Posterior cingulate gyrus (tissue), 11 donors: Measurements from ENCODE around the gene ATF6B.
"Not testable (repeated sequence)": the region's sequence is repeated elsewhere in the genome, so short reads cannot be mapped to it uniquely, and the experiment has no call there.

ENCODE experiments used
- DNase-seq, 10 donors: peaks; one replicate each; pipeline versions ENCODE4 v3.0.0 to v3.0.0-alpha.2; 2020 to 2021; ENCODE audit warnings: mixed read lengths in 3 of 10
- intact Hi-C: fragments of 100-400 bp; cut with DNase I; formaldehyde crosslinking; loops from one replicate; pipeline ENCODE4 v1.15.1; 2023

The ATF6B gene

GRCh38 chr6:32158052-32158451, 30.0 kb upstream of the ATF6B start:
- DNase-seq, result no peak
- intact Hi-C loops, result no loop called here

GRCh38 chr6:32156891-32157290, 28.8 kb upstream of the ATF6B start:
- no peak for DNase-seq
- intact Hi-C loops, result no loop called here

GRCh38 chr6:32154514-32155161, 26.6 kb upstream of the ATF6B start:
- intact Hi-C loops, result loop anchor here (1.0 to 5.0 kb wide), 2 partner anchors 24 to 37 kb away; partner anchors contain the start of gene FKBPL
- peak in 7 of 10 donors; percentile 40 to 93 (median 65) for DNase-seq

GRCh38 chr6:32153564-32154513, 25.8 kb upstream of the ATF6B start, which contains the start of gene PPT2:
Gene PPT2, plus strand, starts transcription at chr6:32154141. Its CDS starts 454 bp downstream, at chr6:32154595.
- DNase-seq, result peak; percentile 81 to 98 (median 90)
- intact Hi-C loops, result loop anchor here (1.0 to 5.0 kb wide), 3 partner anchors 24 to 41 kb away; partner anchors contain the start of gene FKBPL

- intact Hi-C loops, result loop anchor here (2.0 to 5.0 kb wide), 2 partner anchors 36 to 42 kb away; no protein-coding TSS in a partner anchor
- DNase-seq, result peak in 3 of 10 donors; percentile 32 to 86 (median 83)
Observed at GRCh38 chr6:32152769-32153563, 24.9 kb upstream of the ATF6B start.

- intact Hi-C loops, result loop anchor here (2.0 to 5.0 kb wide), 2 partner anchors 35 to 43 kb away; no protein-coding TSS in a partner anchor
- DNase-seq, result peak in 4 of 10 donors; percentile 29 to 86 (median 64)
Observed at GRCh38 chr6:32151863-32152768, 24.1 kb upstream of the ATF6B start, which contains the start of gene PRRT1. Gene PRRT1, minus strand, starts transcription at chr6:32151939. Its CDS starts 112 bp downstream, at chr6:32151827.

- intact Hi-C loops, result loop anchor here (5.0 kb wide), 1 partner anchor 34 kb away; no protein-coding TSS in a partner anchor
- DNase-seq, result peak in 1 of 10 donors; percentile 49
Observed at GRCh38 chr6:32151181-32151862, 23.3 kb upstream of the ATF6B start.

GRCh38 chr6:32149932-32150870, 22.2 kb upstream of the ATF6B start:
- intact Hi-C loops, result loop anchor here (5.0 kb wide), 1 partner anchor 33 kb away; no protein-coding TSS in a partner anchor
- DNase-seq, result peak in 2 of 10 donors; percentile 59 to 83

GRCh38 chr6:32149092-32149755, 21.2 kb upstream of the ATF6B start:
- DNase-seq, result peak in 1 of 10 donors; percentile 76
- intact Hi-C loops, result no loop called here

- intact Hi-C loops, result no loop called here
- peak in 4 of 10 donors; percentile 49 to 91 (median 83) for DNase-seq
Observed at GRCh38 chr6:32148289-32149091, 20.4 kb upstream of the ATF6B start.

- intact Hi-C loops, result no loop called here
- peak in 2 of 10 donors; percentile 31 to 55 for DNase-seq
Observed at GRCh38 chr6:32147401-32148132, 19.5 kb upstream of the ATF6B start.

GRCh38 chr6:32146687-32147086, 18.6 kb upstream of the ATF6B start:
- no peak for DNase-seq

GRCh38 chr6:32146287-32146686, 18.2 kb upstream of the ATF6B start:
- no peak for DNase-seq
- intact Hi-C loops, result no loop called here

More at GRCh38 chr6:32146687-32147086, 18.6 kb upstream of the ATF6B start:
- intact Hi-C loops, result no loop called here

- peak in 1 of 10 donors; percentile 22 for DNase-seq
- intact Hi-C loops, result not testable (repeated sequence)
Observed at GRCh38 chr6:32144238-32144637, 16.2 kb upstream of the ATF6B start.
